Stimulated activated CD4-positive, alpha-beta T cell treated with anti-CD3 and anti-CD28 coated beads, Interleukin-2, amount 100 ng/mL, for 24 hours (primary cell): Measurements from ENCODE around the gene KLF18.
A peak's percentile ranks its signal among the peaks of the same experiment; 100 is the strongest.
"Not testable (repeated sequence)": the region's sequence is repeated elsewhere in the genome, so short reads cannot be mapped to it uniquely, and the experiment has no call there.

ENCODE experiments used
- DNase-seq, 2 donors: peaks; one replicate each; pipeline ENCODE4 v3.0.0-alpha.2; 2020

Gene KLF18

DNA sequence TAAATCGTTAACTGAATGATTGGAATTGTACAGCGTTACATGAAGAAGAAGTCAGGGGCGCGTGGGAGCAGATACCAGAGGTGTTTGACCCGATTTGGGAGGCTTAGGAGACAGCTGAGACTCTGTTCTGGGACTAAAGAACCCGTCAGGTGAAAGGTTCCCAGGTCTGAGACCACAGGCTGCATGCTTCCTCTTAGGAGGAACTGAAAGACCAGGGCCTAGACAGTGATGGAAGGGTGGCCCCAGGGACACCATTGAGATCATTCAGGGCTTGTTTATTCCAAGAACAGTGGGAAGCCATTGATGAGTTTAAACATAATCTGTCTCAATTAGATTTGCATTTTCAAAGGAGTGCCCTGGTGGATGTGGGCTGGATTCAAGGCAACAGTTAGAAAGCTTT is 21.9 kb downstream of the KLF18 start:
- DNase-seq: no peak

DNA sequence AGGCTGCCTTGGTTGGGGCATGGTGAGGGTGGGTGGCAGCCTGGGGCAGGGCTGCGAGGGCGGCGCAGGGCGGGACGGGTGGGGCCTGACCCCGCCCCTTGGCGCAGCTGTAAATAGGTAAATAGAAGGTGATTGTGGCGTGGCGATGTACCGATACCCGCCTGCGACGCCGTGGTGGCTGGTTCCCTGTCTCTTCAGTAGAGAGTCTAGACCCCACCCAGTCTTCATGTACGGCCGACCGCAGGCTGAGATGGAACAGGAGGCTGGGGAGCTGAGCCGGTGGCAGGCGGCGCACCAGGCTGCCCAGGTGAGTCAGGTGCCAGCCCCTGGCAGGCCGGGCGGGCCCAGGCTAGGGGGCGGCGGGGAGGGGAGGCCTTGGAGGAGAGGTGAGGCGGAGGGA is 22.7 kb downstream of the KLF18 start, which contains the start of gene KLF17:
Gene KLF17, plus strand, starts transcription at position 140 of the 400 bp plus-strand sequence. Its CDS starts 87 bp downstream, at position 227.
- no peak for DNase-seq

DNA sequence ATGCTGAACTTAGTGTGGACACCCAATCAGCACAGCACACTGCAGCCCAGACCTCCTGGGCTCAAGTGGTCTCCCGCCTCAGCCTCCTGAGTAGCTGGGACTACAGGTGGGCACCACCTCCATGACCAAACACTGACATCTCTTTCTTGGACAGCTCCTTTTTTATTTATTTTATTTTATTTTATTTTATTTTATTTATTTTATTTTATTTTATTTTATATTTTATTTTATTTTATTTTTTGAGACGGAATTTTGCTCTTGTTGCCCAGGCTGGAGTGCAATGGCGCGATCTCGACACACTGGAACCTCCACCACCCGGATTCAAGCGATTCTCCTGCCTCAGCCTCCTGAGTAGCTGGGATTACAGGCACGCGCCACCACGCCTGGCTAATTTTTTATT is 24.2 kb downstream of the KLF18 start:
- not testable (repeated sequence) for DNase-seq

DNA sequence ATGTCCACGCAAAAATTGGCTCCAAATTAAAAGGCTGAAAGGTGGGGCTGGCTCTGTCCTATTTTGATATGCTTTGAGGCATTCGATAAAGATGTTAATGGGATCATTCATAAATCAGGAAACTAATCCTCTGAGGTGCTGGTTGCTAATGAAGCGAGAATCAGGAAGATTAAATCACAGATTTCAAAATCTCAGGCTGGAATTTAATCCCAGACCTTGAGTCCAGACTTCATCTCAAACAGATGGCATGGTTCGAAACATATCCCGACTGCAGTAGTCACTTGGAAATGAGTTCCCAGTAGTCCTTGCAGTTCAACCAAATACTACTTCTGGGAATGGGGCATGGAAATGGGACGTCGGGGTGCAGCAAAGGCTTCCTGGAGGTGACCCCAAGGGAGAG is 27.3 kb downstream of the KLF18 start:
- DNase-seq: no peak

DNA sequence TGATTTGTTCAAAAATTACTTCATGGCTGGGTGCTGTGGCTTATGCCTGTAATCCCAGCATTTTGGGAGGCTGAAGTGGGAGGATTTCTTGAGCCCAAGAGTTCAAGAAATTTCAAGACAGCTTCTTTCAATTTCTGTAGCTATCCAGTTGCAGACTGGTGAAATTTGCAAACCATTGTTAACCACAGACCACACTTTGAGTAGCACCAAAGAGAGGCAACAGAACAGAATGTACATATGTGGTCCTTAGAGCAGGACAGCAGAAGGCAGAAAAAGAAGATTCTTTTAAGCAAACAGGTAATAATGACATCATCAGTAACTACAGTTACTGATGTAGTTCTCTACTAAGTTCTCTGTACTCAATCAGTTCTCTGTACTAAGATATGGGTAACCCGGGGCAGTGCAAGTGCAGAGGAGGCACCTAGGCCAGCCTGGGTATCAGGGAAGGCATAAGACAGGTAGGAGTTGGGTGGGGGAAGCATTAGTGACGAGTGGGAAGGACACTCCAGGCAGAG is 28.3 kb downstream of the KLF18 start:
- DNase-seq: no peak

DNA sequence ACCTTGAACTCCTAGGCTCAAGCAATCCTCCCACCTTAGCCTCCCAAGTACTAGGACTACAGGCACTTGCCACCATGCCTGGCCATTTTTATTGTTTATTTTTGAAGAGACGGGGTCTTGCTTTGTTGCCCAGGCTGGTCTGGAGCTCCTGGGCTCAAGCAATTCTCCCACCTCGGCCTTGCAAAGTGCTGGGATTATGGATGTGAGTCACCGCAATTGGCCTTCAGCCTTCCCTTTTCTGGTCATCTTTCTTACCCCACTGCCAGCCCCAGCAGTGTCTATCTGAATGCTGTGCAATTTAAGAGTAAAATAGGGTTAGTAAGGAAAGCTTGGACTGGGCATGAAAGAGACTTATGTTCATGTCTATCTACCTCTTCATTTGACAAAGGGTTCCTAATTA is 28.9 kb downstream of the KLF18 start:
- DNase-seq: no peak

DNA sequence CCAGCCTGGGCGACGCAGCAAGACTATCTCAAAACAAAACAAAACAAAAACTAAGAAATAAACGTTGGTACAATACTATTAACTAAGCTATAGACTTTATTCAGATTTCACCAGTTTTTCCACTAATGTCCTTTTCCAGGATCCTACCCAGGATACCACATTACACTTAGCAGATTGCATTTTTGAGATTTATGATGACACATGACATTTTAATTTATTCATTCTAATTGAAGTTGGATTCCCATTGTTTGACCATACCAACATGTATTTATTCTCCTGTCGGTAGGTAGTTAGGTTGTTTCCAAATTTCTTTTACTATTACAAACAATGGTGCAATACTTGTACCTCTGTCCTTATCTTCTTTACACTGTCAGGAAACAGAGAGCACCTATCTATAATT is 29.6 kb downstream of the KLF18 start:
- DNase-seq: no peak

DNA sequence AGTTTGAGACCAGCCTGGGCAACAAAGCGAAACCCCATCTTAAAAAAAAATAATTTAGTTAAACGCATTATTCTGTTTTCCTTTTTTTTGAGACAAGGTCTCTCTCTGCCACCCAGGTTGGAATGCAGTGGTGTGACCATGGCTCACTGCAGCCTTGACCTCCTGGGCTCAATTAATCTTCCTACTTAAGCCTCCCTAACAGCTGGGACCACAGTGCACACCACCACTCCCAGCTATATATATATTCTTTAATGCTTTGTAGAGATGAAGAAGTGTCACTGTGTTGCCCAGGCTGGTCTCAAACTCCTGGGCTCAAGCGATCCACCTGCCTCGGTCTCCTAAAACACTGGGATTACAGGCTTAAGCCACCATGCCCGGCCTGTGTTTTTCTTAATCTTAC is 30.5 kb downstream of the KLF18 start:
- no peak for DNase-seq

DNA sequence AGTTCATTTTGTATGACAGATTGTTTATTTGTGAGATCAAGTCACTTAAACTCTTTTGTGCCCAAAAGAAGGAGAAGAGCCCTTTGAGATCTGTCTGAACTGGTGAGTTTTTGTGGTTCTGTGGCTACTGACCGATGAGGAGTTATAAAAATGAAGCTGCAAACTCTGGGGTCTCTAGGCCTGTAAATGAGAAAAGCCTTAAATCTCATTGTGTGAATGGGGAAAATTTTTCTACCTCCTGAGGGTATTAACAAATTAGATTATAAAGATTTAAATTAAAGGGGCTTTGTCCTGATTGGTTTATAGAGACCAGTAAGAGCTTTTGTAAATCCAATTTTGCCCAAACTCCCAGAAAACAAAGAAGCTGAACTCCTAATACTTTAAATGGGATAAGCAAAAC is 32.5 kb downstream of the KLF18 start:
- DNase-seq: no peak

DNA sequence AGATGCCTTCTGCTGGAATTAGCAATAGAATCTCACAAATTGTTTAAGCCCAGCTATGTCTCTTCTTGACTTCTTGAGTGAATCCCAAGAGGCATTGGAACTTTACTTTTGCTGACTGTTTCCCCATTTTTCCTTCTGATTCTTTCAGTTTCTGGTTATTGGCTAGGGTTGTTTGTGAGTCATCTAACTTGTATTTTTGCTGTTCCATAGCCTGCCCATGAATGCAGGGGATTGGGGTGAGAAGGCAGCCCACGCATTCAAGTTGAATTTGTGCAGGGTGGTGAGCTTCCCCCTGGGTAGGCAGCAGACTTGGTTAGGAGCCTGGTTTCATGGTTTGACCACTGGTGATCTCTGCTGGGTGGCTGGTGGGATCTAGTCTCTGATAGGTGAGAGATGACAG is 33.2 kb downstream of the KLF18 start:
- no peak for DNase-seq

DNA sequence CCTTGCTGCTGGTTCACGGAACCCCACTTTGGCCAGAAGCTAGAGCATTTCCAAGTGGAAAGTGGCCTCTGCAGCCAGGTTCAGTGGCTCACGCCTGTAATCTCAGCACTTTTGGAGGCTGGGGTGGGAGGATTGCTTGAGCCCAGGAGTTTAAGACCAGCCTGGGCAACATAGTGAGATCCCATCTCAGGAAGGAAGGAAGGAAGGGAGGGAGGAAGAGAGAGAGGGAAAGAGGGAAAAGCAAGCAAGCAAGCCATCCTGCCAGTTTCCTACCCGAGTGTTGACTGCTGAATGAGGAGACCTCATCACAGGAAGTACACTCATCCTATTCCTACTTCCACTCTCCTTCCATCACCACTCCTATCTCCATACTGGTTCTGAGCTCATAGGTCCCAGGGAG is 35.6 kb downstream of the KLF18 start:
- no peak for DNase-seq

DNA sequence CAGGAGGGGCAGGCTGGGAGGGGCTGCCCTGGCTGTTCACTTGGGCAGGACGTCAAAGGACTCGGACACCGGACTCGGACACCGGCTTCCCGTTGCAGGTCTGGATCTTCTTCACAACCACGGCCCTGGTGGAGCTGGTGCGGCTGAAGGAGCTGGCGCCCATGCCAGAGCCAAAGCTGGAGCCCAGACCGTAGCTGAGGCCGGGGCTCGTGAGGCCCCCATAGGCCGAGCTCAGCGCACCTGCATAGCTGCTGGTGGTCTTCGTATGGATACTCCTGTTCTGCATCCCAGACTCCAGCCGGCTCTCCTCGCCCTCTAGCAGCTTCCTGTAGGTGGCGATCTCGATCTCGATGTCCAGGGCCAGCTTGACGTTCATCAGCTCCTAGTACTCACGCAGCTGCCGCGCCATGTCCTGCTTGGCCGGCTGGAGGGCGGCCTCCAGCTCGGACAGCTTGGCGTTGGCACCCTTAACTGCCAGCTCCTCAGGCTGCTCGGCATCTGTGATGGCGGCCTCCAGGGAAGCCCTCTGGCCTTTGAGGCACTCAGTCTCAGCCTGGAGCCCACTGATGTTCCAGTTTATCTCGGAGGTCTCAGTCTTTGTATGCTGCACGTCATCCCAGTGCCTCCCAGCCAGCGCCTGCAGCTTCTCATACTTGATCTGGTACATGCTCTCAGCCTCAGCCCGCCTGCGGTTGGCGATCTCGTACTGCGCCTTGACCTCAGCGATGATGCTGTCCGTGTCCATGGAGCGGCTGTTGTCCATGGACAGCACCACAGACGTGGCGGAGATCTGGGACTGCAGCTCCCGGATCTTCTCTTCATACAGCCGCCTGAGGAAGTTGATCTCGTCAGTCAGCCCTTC is 37.9 kb downstream of the KLF18 start:
- DNase-seq: peak in 1 of 2 donors; percentile 18

DNA sequence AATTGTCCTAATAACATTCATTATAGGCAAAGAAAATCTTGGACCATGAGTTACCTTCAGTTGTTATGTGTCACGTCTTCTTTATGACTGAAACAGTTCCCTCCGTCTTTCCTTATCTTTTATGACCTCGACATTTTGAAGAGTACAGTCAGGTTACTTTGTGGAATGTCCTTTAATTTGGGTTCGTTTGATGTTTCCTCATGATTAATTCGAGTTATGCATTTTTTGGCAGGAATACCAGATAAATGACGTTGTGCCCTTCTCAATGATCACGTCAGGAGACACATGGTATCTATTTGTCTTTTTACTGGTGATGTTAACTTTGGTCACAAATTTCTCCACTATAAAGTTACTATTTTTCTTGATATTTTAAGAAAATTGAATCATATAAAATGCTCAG is 40.1 kb downstream of the KLF18 start:
- no peak for DNase-seq

DNA sequence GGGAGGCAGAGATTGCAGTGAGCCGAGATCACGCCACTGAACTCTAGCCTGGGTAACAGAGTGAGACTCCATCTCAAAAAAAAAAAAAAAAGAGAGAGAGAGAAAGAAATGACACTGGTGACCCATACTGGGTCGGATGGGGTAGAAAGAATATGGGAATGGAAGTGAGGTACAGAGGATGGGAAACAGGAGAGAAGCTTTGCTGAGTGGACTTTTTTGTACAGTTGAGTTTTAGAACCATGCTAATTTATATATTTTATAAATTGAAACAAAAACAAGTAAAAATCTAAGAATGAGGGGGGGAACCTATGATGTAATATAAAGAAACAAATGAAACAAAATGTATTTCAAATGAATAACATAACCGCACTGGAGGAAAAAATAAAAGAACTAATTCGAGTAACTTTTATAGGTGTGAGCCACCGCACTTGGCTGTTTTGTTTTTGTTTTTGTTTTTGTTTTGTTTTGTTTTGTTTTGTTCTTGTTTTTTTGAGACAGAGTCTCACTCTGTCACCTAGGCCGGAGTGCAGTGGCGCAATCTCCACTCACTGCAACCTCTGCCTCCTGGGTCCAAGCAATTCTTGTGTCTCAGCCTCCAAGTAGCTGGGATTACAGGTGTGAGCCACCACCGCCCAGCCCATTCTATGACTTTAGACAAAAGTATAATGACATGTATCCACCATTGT is 41.1 kb downstream of the KLF18 start:
- no peak for DNase-seq

DNA sequence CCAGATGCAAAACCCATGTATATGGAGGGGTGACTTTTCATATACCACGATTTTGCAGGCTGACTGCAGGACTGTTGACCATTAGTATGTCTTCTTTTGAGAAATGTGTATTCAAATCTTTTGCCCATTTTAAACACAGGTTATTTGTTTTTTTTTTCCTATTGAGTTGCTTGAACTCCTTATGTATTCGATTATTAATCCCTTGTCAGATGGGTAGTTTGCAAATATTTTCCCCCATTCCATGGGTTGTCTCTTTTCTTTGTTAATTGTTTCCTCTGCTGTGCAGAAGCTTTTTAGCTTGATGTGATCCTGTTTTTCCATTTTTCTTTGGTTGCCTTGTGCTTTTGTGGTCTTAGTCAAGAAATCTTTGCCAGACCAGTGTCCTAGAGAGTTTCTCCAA is 47.4 kb downstream of the KLF18 start:
- no peak for DNase-seq

DNA sequence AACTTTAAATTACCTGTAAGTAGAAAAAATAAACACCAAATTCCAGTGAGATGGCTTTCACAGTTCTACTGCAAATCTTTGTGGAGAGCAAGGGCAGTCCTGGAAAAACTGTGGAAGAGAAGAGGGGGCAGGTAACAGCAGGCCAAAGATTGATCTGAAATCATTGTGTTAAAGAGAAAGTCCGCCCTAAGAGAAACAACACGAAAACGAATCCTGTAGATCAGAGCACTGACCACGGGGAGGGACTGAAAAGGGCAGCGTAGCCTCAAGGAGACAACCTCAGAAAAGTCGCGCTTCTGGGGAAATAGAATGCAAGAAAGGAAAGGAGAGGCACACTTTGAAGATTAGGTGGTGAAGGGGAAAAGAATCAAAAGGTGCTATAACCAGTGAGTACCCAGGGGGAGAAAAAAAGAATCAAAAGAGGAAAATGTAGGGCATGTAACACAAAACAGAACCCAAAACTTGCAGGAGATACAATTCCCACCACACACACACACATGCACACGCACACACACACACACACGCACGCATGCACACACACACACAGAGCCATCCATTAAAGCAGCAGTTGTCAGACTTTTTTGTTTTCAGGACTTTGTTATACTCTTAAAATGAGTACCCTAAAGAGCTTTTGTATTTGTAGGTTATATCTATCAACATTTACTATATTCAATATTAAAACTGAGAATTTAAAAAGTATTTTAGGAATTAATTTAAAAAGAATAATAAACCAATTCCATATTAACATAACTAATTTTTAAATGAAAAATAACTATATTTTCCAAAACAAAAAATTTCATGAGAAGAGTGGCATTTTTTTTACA is 50.8 kb downstream of the KLF18 start:
- DNase-seq: no peak

DNA sequence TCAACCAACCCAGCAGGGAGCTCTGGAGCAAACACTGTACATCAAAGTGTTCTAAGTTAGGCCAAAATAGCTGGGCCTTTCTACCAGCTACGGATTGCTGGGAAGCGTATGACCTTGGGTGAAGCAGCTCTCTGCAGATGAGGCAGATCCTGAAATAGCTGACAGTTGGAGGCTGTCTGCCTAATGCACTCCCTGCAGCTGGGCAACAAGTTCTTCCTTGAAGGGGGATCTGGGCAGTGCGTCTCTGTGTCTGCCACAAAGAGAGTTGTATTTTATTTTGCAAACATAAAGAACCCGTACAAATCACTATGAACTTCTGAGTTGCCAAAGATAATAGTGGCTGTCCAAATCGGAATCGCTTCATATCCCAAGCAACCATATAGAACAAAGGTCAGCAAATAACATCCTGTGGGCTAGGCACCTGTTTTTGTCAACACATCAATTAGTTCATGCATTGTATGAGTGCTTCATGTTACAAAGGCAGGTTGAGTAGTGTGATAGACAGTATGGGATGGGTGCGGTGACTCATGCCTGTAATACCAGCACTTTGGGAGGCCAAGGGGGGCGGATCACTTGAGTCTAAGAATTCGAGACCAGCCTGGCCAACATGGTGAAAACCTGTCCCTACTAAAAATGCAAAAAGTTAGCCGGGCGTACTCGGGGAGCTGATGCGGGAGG is 51.9 kb downstream of the KLF18 start:
- no peak for DNase-seq
